HG03565 (cell line): Measurements from ENCODE around the gene APBB1IP.
A peak's percentile ranks its signal among the peaks of the same experiment; 100 is the strongest.
"Not testable (repeated sequence)": the region's sequence is repeated elsewhere in the genome, so short reads cannot be mapped to it uniquely, and the experiment has no call there.

Experiments used
- ATAC-seq: cut with Tn5 transposase; IDR thresholded peaks from one replicate; pipeline ENCODE4 v1.9.1; 2021; ENCODE audit warnings: mild to moderate bottlenecking, moderate library complexity; ENCODE audit not compliant: unreplicated experiment

APBB1IP gene

DNA sequence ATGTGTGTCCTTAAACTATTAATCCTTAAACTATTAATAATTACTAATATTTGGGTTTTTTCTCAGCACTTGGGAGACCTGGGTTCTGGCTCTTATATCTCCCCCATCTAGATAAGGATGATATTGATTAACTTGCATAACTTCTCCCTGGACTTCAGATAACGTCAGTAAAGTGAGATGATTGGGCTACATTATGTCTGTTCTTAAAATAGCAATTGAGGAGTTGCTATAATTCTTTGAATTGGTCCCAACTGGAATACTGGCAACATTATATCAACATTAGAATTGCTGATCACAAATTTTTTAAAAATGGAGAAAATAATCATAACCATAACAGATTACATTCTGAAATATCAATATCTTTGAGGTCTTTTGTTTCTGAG lies 1.9 kb downstream of the APBB1IP start:
- no peak for ATAC-seq

GRCh38 chr10:26441491-26442214 lies 3.5 kb downstream of the APBB1IP start:
- no peak for ATAC-seq

DNA sequence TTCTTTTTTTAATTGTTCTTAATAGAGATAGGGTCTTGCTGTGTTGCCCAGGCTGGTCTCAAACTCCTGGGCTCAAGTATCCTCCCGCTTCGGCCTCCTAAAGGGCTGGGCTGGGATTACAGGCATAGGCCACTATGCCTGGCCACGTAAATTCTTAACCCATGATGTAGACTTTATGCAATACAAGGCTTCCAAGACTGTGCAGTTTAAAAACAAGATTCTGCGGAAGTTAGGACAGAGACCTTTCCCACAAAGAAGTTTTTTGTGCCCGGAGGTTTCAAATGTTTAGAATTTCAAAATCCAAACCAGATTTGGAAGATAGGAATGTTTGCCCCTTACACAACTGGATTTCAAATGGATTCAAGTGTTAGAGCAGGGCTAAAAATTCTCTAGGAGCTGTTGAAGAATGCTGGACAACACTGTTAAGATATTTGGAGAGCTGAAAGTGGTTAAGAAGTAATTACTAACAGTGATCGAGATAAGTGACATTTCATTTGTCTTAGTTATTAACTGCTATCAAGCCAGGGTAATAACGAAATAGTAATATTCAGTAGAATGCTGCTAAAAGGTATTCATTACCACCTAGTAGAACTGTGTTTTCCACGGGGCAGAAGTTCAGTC lies 7.4 kb downstream of the APBB1IP start:
- ATAC-seq = no peak

- no peak for ATAC-seq
Observed at GRCh38 chr10:26446258-26446657, 8.1 kb downstream of the APBB1IP start.

DNA sequence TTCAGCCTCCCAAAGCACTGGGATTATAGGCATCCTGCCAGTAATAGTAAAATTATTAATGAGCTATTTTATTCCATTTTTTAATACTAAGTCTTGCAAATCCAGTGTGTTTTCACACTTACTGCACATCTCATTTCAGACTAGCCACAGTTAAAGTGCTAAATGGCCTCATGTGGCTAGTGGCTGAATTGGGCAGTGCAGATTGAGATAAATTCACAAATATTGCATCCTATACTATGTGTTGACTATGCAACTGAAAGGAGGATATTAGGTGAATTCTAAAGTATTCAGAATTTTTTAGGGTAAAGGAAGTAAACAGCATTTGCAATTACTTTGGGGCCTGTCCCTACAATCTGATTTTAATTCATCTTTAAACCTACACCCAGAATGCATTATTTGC lies 10.2 kb downstream of the APBB1IP start:
- ATAC-seq = peak; percentile 19

DNA sequence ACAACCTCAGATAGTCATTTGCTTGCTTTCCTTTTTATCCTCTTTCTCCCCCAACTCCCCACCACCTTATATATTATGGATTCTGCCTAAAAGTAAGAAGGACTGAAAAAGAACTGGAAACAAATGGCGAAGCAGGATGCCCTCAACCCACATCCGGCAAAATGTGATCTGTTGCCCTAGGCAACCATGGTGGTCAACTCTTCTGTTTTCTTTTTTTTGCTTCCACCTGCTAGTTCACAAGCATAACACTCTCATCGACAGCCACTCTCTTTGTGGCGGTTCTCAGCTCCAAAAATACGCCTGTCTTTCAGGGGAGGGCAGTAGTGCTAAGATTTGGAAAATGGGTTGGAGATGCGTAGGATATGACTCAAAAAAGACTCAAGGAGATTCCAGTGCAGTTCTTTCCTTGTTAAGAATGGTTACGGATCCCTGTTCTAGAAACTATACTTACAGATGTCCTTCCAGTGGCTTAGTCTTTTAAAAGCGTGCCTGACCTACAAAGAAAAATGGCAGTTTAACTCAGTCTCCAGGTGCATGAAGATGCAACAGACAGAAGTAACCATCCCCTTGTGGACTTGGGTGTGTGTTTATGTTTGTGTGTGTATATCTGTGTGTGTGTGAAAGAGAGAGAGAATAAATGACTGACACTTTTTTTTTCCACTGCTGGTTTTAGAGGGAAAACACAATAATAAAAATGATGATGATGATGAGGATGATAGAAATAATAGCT lies 10.7 kb downstream of the APBB1IP start:
- ATAC-seq = peak; percentile 77

DNA sequence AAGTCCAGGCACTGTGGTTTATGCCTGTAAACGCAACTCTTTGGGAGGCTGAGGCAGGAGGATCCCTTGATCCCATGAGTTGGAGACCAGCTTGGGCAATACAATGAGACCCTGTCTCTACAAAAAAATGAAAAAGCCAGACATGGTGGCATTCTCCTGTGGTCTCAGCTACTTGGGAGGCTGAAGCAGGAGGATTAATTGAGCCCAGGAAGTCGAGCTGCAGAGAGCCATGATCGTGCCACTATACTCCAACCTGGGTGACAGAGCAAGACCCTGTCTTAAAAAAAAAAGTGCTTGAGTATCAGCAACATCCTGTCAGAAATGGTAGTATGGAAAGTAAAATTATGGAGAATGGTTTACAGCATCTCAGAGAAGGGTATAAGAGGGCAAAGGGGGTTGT lies 11.6 kb downstream of the APBB1IP start:
- no peak for ATAC-seq

GRCh38 chr10:26451903-26452302 lies 13.8 kb downstream of the APBB1IP start:
- ATAC-seq = no peak

GRCh38 chr10:26453850-26454249 lies 15.7 kb downstream of the APBB1IP start:
- ATAC-seq = no peak

- no peak for ATAC-seq
Observed at GRCh38 chr10:26454891-26455290, 16.8 kb downstream of the APBB1IP start.

DNA sequence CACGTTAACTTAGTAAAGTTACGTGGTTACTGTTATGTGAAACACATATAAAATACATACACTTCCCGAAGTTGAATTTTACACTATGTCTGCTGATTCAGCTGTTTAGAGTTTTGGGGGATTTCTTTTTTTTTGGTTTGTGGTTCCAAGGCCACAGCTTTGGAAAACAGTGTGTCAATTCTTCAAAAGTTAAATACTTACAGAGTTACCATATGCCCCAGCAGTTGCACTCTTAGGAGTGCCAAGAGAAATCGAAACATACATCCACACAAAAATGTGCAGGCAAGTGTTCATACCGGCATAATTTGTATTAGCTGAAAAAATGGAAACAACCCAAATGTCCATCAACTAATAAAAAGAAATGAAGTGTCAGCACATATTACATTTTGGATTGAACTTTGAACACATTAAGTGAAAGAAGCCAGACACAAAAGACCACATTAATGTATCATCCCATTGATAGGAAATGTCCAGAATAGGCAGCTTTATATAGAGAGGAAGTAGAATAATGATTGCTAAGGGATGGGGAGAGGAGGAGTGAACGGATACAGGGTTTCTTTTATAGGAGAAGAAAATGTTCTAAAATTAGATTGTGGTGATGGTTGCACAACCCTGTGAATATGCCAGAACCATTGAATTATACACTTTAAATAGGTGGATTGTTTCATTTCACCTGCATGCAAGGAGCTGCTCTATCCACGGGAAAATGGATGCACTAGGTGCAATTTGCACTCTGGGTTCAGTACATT lies 17.6 kb downstream of the APBB1IP start:
- ATAC-seq = no peak

DNA sequence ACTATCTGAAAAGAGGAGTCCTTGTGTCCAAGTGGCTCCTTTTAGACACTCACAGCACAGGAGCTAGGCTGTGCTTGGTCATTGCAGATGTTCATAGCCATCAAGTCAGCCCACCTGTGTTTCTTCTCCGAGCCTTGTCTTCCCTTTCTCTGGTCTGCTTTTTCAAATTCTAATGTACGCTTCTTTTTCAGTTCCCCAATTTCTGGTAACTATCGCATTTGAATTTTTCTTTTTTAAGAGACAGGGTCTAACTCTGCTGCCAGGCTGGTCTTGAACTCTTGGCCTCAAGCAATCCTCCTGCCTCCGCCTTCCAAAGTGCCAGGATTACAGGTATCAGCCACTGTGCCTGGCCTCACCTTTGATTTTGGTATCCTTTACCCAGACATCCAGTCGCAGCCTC lies 18.9 kb downstream of the APBB1IP start:
- ATAC-seq = peak; percentile 87

GRCh38 chr10:26460736-26461135 lies 22.6 kb downstream of the APBB1IP start:
- no peak for ATAC-seq

- ATAC-seq = no peak
Observed at GRCh38 chr10:26463986-26464385, 25.8 kb downstream of the APBB1IP start.

- peak; percentile 28 for ATAC-seq
Observed at GRCh38 chr10:26464632-26465280, 26.6 kb downstream of the APBB1IP start.

GRCh38 chr10:26466531-26466930 lies 28.4 kb downstream of the APBB1IP start:
- ATAC-seq = not testable (repeated sequence)

- peak; percentile 24 for ATAC-seq
Observed at GRCh38 chr10:26467639-26468038, 29.5 kb downstream of the APBB1IP start.

GRCh38 chr10:26468291-26468690 lies 30.1 kb downstream of the APBB1IP start:
- ATAC-seq = peak; percentile 2

DNA sequence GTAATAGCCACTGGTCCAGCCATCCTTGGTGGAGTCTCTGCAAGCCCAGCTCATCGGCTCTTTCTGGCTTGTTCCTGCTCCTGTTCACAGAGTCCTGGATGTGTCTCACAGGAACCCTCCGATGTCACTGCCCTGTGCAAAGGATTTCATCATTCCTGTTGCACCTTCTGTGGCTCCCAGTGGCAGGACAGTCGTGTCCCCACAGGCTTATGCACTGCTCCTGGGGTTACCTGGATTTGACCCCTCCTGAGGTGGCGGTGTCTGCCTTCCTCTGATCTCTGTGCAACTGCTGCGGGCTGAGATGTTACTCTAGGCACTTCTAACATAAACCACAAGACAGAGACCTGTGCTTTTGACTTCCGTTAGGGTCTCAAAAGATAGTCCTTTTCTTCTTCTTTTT lies 30.6 kb downstream of the APBB1IP start:
- ATAC-seq = peak; percentile 56

GRCh38 chr10:26472492-26472778 lies 34.3 kb downstream of the APBB1IP start:
- no peak for ATAC-seq

DNA sequence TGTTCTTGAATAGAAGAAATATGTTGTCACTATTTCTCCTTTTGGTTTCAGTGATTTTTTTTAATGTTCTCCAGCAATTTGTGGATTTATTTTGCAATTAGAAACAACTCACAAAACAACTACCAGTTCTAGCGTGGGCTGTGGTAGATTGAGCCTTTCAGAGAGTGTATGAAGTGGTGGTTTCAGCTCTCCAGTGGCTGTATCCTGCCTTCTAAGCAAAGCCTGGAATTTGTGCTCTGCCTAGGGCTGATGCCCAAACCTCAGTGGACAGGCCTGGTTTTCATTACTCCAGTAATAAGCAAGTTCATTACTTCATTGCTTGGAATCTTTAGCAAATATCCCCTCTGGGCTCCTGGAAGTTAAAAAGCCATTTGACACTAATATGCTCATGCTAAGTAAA lies 35.9 kb downstream of the APBB1IP start:
- no peak for ATAC-seq
